HepG2 (cell line): ENCODE measurements around the gene NPW. TPM values are rescaled to one million over a fixed set of nuclear protein-coding genes. Genes with fewer than 3 reads are reported as not detected.
A peak's percentile ranks its signal among the peaks of the same experiment; 100 is the strongest.

Experiments used
- AGO2 ChIP-seq: fragments of 200-400 bp; formaldehyde crosslinking; optimal IDR thresholded peaks from 2 replicates; pipeline ENCODE3; 2017; ENCODE audit warnings: mild to moderate bottlenecking, low read depth, low read length, moderate library complexity
- ZNF274 ChIP-seq: sonication (generic); formaldehyde crosslinking; IDR thresholded peaks from 2 replicates; pipeline ENCODE4 v1.5.1; 2020; ENCODE audit warnings: mild to moderate bottlenecking, missing genetic modification reagents
- ZNF430 ChIP-seq: sonication (generic); formaldehyde crosslinking; IDR thresholded peaks from 2 replicates; pipeline ENCODE4 v1.9.0; 2021; ENCODE audit warnings: mild to moderate bottlenecking, missing genetic modification reagents
- ZNF607 ChIP-seq: sonication (generic); formaldehyde crosslinking; IDR thresholded peaks from 2 replicates; pipeline ENCODE4 v1.5.1; 2020; ENCODE audit warnings: missing genetic modification reagents, mild to moderate bottlenecking, borderline replicate concordance
- ZNF710 ChIP-seq: sonication (generic); formaldehyde crosslinking; IDR thresholded peaks from 2 replicates; pipeline ENCODE4 v1.5.0; 2020; ENCODE audit warnings: mild to moderate bottlenecking, missing genetic modification reagents, borderline replicate concordance
- polyA plus RNA-seq, 8 experiments: library from polyadenylated mRNA; depleted of rRNA in 3 of 8; stranded (reverse) in 7 of 8; unstranded in 1 of 8; fragments of >200 nt; fragmentation: Illumina TruSeq in 4 of 8; extraction: Trizol in 4 of 8; gene quantifications; 2 replicates each; pipeline versions ENCODE4 v1.2.1 to v1.2.3, GENCODE V29; 2011 to 2016; ENCODE audit warnings: low read depth in 4 of 8, missing spikeins in 1 of 8, mixed read lengths in 1 of 8; ENCODE audit not compliant: insufficient read depth in 1 of 8
- total RNA-seq, 5 experiments: library from RNA; depleted of rRNA; stranded (reverse); fragments of >200 nt; fragmentation: Illumina TruSeq; extraction: Trizol; gene quantifications; 2 replicates each; pipeline ENCODE4 v1.2.3, GENCODE V29; 2016; ENCODE audit warnings: low read depth in 1 of 5
- TF ChIP-seq, protein P1 (sequence below): sonication (generic); formaldehyde crosslinking; IDR thresholded peaks from 2 replicates; pipeline ENCODE4 v1.4.0; 2020; ENCODE audit warnings: missing genetic modification reagents

Gene NPW
- total and polyA plus RNA-seq, 2 of the 13 experiments (the other 11 are each of a cell fraction or from before 2014, with no cell fraction given): 0.24 to 0.97 TPM

DNA sequence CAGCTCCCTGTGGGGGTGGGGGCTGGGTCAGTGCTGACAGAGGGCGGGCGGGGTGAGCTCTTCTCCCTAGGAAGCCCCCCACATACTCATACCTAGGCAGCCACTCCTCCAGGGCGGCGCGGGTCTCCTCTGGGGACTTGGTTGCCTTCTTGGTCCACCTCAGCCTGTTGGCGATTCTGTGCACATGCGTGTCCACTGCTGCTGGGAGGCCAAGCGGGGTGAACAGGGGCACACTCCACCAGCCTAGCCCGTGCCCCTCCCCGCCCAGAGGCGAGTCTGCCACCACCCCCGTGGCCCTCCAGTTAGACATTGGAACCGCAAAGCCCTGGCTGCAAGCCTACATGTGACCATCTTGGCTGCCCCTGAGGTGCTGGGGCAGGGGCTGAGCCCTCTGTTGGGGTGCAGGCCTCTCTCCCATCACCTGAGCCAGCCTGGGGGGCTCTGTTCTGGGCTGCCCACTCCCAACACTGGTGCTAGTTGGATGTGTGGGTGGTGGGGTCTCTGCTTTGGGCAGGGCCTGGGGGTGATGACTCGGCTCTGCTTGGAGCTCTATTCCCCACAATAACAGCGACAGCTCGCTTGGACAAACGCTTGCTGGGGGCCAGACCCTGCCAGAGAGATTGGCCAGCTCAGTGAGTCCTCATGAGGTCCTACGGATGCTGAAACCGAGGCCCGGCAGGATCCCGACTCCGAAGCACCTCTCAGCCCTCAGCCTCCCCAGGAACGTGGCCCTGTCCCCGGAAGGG, 20.6 kb downstream of the NPW start (continued):
- TF ChIP-seq, protein P1, sequence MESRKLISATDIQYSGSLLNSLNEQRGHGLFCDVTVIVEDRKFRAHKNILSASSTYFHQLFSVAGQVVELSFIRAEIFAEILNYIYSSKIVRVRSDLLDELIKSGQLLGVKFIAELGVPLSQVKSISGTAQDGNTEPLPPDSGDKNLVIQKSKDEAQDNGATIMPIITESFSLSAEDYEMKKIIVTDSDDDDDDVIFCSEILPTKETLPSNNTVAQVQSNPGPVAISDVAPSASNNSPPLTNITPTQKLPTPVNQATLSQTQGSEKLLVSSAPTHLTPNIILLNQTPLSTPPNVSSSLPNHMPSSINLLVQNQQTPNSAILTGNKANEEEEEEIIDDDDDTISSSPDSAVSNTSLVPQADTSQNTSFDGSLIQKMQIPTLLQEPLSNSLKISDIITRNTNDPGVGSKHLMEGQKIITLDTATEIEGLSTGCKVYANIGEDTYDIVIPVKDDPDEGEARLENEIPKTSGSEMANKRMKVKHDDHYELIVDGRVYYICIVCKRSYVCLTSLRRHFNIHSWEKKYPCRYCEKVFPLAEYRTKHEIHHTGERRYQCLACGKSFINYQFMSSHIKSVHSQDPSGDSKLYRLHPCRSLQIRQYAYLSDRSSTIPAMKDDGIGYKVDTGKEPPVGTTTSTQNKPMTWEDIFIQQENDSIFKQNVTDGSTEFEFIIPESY (CRISPR knock-in tag): peak; percentile 29; the same call in 1 of the 2 replicates
- TF ChIP-seq ZNF607 (CRISPR knock-in tag) (no peak), ZNF274 (CRISPR knock-in tag) (0 out of 2 replicates have a peak, but pooled peaks have one; percentile 15), ZNF430 (CRISPR knock-in tag) (no peak), AGO2 (peak; percentile 14), ZNF710 (CRISPR knock-in tag) (0 out of 2 replicates have a peak, but pooled peaks have one; percentile 0)
